ENCODE measurements around the gene ELP4.

DNA sequence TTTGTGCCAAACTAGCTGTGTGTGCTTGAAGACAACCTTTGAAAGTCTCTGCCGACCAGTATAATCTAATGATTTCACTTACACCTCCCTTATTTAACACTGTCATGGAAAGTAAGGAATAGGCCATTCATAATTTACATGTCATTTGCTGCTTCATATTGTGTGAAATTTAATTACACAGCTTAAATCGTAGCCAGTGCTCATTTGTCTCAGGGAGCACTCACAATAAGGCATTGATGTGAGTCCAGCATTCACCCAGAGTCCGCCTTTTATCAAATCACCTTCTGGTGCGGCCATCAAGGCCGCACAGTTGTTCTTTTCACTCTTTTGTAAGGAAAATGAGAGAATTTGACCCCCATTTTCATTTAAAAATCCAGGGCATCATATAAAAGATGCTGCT is 254.7 kb downstream of the ELP4 start:
- TF ChIP-seq EZH2 (IDR thresholded peaks at IDR 0.05; ENCODE audit: borderline replicate concordance, low read depth, low read length, severe bottlenecking): no peak
- TF ChIP-seq, protein P1, sequence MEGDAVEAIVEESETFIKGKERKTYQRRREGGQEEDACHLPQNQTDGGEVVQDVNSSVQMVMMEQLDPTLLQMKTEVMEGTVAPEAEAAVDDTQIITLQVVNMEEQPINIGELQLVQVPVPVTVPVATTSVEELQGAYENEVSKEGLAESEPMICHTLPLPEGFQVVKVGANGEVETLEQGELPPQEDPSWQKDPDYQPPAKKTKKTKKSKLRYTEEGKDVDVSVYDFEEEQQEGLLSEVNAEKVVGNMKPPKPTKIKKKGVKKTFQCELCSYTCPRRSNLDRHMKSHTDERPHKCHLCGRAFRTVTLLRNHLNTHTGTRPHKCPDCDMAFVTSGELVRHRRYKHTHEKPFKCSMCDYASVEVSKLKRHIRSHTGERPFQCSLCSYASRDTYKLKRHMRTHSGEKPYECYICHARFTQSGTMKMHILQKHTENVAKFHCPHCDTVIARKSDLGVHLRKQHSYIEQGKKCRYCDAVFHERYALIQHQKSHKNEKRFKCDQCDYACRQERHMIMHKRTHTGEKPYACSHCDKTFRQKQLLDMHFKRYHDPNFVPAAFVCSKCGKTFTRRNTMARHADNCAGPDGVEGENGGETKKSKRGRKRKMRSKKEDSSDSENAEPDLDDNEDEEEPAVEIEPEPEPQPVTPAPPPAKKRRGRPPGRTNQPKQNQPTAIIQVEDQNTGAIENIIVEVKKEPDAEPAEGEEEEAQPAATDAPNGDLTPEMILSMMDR (IDR thresholded peaks at IDR 0.05; ENCODE audit: borderline replicate concordance, extremely low read depth, low read length, poor library complexity, severe bottlenecking): no peak
